GM12892 (cell line): ENCODE data around the gene SACS.
"Not testable (repeated sequence)": the region's sequence is repeated elsewhere in the genome, so short reads cannot be mapped to it uniquely, and the experiment has no call there.

Experiments
- DNase-seq: peaks from one replicate; pipeline ENCODE4 v3.0.0; 2011; ENCODE audit not compliant: insufficient read length
- FAIRE-seq: peaks from 2 replicates; lab custom pipeline; 2011; peaks lifted over from hg19 to GRCh38; lab: Jason Lieb, UNC
- POLR2A ChIP-seq: IDR thresholded peaks from 2 replicates; pipeline ENCODE4 v1.6.1; 2011; ENCODE audit warnings: low read depth, low read length, control low read depth
- POLR2AphosphoS5 ChIP-seq: IDR thresholded peaks from 2 replicates; pipeline ENCODE4 v1.6.1; 2011; ENCODE audit warnings: low read depth, low read length, control low read depth
- TAF1 ChIP-seq: IDR thresholded peaks from 2 replicates; pipeline ENCODE4 v1.6.1; 2011; ENCODE audit warnings: low read depth, mild to moderate bottlenecking, control low read depth, low read length, borderline replicate concordance

SACS gene

DNA sequence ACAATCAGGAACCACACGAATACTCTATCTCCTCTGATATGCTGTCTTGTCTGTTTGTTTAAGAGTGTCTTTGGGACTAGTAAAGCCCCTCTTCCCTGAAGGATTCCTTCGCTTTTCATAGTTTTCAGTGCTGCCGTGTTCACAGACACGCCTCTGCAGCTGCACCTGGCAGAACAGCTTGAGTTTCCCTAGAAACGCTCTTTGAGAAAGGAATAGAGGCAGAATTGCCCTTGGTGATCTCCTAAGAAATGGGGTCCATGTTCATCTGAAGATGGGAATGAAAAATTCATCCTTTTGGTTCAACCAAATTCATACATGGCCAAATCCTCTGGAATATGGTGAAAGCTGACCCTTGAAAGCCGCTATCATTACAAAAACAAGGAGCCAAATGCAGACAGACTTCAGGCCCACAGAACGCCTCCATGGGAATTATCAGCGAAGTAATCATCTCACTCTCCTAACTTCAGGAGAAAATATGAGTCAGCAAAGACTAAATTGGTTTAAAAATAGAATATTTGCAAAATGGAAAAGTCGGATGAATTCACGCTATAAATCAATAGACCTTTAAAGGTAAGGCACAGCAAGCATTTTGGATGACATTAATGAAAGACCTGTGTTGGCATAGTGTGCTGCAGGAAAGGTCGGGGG is 5.5 kb downstream of the SACS start:
- FAIRE-seq (no peak), DNase-seq (no peak)
- no peak for TF ChIP-seq POLR2AphosphoS5

DNA sequence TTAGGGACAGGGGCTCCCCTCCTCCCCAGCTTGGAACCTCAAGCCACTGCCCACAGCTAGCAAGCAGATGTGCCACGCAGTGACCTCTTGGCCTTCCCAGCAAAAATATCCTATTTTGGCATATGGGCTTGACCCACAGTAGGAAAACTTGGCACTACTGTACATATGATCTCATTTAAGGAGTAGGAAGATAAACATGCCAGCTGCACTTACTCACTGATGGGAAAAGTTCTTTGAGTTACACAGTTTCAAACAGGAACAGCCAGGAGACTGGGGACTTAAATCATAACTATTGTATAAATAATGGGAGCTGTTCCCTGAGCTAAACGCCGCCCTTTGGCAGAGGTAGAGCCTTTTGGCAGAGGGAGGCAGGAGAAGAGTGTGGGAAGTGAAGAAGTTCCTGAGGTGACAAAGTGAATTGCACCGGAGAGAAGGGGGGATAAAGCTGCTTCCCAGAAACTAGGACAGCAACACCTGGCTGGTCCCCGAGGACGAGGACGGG is 6.1 kb downstream of the SACS start:
- no peak for FAIRE-seq
- TF ChIP-seq POLR2A (no peak), TAF1 (no peak), POLR2AphosphoS5 (no peak)
- no peak for DNase-seq

DNA sequence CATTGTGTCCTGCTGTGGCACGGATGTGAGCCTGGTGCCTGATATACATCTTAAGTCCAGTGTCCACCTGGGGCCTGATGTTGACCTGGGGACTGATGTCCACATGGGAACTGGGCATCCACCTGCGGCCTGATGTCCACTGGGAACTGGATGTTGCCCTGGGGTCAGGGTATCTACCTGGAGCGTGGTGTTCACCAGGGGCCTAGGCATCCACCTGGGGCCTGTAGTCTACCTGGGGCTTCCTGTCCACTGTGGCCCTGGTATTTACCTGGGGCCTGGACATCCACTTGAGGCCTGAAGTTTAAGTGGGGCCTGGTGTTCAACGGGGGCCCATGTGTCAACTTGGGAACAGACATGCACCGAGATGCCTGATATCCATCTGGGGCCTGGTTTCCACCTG is 11.9 kb downstream of the SACS start:
- TF ChIP-seq POLR2AphosphoS5, result no peak
- no peak for TF ChIP-seq TAF1
- no peak for TF ChIP-seq POLR2A
- FAIRE-seq, result no peak

DNA sequence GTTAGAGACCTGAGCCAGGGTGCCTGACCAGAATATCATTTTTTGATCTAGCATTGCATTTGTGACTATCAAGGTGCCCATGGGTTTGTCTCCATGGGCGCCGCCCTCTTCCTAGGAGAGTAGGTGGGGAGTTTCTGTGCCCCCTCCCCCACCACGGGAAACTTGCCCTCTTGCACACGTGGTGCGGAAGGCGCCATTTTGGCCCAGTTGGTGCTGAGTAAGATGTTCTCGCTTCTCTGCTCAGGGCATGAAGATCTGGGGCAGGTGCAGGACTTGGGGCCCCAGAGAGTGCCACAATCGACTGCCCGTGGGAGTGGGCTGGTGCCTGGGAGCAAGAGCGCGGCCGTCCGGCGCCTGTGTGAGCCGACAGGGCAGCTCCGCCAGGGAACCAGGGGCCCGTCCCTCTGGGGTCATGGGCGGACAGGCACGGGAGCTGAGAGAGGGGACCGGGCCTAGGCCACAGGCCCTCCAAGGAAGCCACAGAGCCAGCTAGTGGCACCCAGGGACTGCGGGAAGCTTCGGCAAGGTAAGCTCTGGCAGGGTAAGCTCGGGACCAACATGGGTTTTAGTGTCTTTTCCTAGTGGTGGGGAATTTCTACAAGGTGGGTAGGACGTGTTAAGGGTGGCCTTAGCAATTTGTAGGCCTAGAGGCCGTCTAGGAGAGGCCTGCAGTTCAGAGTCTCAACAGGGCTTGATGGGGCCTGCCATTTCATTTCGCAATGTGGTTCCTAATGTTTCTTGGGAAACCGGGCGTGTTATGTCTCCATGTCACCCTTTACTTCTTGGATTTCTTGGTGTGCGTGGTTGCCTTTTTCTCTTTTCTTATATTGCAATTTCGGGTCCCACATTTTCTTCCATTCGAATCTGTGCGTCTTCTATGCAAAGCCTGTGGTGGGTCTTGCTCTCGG is 14.5 kb downstream of the SACS start:
- FAIRE-seq, result no peak

More for the DNA sequence above, 11.9 kb downstream of the SACS start:
- no peak for DNase-seq

DNA sequence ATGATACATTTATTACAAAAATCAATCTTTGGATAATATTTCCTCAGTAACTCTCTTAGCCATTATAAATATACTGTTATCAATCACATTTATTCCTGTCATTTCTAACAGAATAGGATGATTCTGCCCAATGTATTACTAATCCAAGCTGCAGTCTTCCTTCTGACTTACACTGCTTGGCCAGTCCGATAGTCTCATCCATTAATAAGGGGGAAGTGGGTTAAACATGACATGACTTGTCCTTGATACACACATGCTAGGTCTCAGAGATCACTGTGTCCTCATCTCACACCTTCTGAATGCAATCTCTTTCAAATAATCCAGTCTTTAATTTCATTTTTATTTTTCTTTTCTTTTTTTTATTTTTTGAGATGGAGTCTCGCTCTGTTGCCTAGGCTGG is 18.8 kb downstream of the SACS start:
- no peak for FAIRE-seq

More for the DNA sequence above, 14.5 kb downstream of the SACS start:
- no peak for DNase-seq
- no peak for TF ChIP-seq POLR2AphosphoS5
- no peak for TF ChIP-seq TAF1
- TF ChIP-seq POLR2A, result no peak

DNA sequence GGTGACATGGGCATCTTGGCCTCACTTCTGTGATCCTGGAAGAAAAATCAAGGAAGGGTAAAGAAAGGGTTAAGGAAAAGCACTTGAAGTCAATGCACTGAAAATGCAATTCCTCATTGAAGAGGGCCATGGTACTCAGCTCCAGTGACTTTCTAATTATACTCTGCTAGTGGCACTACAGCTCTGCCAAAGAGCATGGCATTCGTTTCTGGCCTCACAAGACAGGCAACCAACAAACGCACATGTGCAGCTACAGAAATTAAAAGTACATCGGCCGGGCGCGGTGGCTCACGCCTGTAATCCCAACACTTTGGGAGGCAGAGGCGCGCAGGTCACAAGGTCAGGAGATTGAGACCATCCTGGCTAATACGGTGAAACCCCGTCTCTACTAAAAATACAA is 21.8 kb downstream of the SACS start:
- DNase-seq, result no peak
- FAIRE-seq, result no peak
- TF ChIP-seq POLR2AphosphoS5, result no peak
- no peak for TF ChIP-seq TAF1
- TF ChIP-seq POLR2A, result no peak

More for the DNA sequence above, 18.8 kb downstream of the SACS start:
- DNase-seq, result no peak
- TF ChIP-seq TAF1 (no peak), POLR2A (no peak), POLR2AphosphoS5 (no peak)

DNA sequence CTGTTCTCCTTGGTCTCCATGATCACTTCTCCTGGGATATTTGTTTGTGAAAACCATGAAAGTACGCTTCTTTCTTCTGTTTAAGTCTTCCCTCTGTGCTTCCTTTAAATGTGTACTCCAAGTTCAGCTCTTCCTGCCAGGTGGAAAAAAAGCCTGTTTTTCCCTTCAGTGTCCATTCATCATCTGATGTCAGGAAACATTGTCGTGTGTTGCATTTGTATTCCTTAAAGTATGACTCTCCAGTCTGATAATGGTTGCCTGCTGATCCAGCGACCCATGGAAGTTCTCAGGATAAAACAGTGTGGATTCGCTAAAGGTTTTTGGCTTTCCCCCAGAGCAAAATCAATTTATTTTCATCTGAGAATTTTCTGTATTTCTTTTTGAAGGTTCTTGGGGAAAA is 22.3 kb downstream of the SACS start:
- FAIRE-seq (no peak), DNase-seq (no peak)
- TF ChIP-seq POLR2AphosphoS5, result no peak
- TF ChIP-seq TAF1, result no peak
- no peak for TF ChIP-seq POLR2A

DNA sequence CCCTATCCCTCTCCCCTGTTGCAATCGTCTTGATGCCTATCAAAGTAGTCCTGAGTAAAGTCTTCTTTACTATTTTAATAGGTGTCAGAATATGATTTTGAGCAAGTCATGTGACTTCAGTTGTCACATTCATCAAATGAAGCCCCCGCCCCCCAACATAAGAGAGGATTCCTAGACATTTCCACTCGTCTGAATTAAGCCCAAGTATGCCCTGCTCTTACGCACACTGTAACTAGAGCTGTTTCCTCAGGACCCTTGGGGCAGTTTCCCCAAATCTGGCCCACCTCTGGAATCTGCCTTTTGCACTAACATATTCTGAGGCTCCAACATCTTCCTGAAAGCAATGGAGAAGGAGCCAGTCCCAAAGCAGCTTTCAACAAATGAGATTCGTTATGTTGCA is 25.5 kb downstream of the SACS start:
- DNase-seq (no peak), FAIRE-seq (no peak)
- TF ChIP-seq POLR2A (no peak), TAF1 (no peak), POLR2AphosphoS5 (no peak)

DNA sequence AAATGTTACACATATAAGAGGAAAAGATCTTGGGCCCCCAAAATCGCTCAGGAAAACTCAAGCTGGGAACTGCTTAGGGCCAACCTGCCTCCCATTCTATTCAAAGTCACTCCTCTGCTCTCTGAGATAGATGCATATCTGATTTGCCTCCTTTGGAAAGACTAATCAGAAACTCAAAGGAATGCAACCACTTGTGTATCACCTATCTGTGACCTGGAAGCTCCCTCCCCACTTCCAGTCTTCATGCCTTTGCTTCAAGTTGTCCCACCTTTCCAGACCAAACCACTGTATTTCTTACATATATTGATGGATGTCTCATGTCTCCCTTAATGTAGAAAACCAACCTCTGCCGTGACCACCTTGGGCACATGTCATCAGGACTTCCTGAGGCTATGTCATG is 32.3 kb downstream of the SACS start:
- FAIRE-seq, DNase-seq: not testable (repeated sequence)

DNA sequence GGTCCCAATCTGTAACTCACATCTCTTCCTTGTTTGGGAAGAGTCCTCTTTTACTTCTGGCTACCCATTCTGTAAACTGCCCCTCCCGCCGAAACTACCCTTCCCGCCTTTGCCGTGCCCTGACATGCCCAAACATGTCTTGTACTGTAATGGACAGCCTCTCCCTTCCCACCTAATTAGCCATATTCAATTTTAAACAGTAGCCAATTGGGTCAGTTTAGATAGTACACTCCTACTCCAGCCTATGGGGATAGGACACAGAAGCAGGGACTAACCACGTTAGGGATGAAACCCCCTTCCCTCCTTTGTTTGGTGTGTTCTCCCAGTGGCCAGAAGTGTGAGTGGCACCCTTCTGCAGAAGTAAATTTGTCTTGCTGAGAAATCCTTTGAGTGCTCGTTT is 34.2 kb downstream of the SACS start:
- TF ChIP-seq POLR2A (no peak), POLR2AphosphoS5 (no peak), TAF1 (no peak)
- FAIRE-seq, result no peak
- DNase-seq, result no peak

DNA sequence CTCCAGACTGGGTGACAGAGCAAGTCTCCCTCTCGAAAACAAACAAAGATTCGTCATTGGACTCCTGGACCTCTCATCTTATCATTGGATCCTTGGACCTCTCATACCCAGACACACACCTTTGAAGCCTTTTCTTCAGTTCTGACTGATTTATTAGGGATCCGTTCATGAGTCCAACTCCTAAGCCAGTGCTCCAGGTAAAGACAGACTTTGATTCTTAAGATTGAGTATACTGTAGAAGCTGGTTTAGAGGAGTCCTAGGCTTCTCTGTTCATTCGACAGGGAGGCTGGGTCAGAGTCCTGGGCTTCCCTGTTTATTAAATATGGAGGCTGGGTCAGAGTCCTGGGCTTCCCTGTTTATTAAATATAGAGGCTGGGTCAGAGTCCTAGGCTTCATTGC is 38.7 kb downstream of the SACS start:
- TF ChIP-seq POLR2A, result no peak
- FAIRE-seq, result no peak
- no peak for DNase-seq
